Measurements from ENCODE around the gene ARHGEF19. TPM values are rescaled to one million over a fixed set of nuclear protein-coding genes. Genes with fewer than 3 reads are reported as not detected.

ARHGEF19 gene
- total RNA-seq, 1 donor, result 9.9 TPM

- TF ChIP-seq CTCF (IDR thresholded peaks at IDR 0.05; ENCODE audit: insufficient read depth, low read depth, low read length), result no peak
- H3K4me3 ChIP-seq (ENCODE audit: low read depth, low read length), result peak overlapping the region; percentile 87
- no peak for DNase-seq (ENCODE audit: low read depth)
Measured at GRCh38 chr1:16153999-16154673, 58.3 kb downstream of the ARHGEF19 start.

GRCh38 chr1:16153096-16153998, 59.1 kb downstream of the ARHGEF19 start:
- TF ChIP-seq CTCF (IDR thresholded peaks at IDR 0.05; ENCODE audit: insufficient read depth, low read depth, low read length), result no peak
- peak; percentile 45 for DNase-seq (ENCODE audit: low read depth)
- H3K4me3 ChIP-seq (ENCODE audit: low read depth, low read length), result peak overlapping the region; percentile 87

GRCh38 chr1:16152481-16153087, 59.9 kb downstream of the ARHGEF19 start:
- DNase-seq (ENCODE audit: low read depth), result peak; percentile 52
- no peak for TF ChIP-seq CTCF (IDR thresholded peaks at IDR 0.05; ENCODE audit: insufficient read depth, low read depth, low read length)
- peak overlapping the region; percentile 87 for H3K4me3 ChIP-seq (ENCODE audit: low read depth, low read length)

- no peak for TF ChIP-seq CTCF (IDR thresholded peaks at IDR 0.05; ENCODE audit: insufficient read depth, low read depth, low read length)
- H3K4me3 ChIP-seq (ENCODE audit: low read depth, low read length), result peak overlapping the region; percentile 32
- no peak for DNase-seq (ENCODE audit: low read depth)
Measured at GRCh38 chr1:16151995-16152384, 60.5 kb downstream of the ARHGEF19 start.

DNA sequence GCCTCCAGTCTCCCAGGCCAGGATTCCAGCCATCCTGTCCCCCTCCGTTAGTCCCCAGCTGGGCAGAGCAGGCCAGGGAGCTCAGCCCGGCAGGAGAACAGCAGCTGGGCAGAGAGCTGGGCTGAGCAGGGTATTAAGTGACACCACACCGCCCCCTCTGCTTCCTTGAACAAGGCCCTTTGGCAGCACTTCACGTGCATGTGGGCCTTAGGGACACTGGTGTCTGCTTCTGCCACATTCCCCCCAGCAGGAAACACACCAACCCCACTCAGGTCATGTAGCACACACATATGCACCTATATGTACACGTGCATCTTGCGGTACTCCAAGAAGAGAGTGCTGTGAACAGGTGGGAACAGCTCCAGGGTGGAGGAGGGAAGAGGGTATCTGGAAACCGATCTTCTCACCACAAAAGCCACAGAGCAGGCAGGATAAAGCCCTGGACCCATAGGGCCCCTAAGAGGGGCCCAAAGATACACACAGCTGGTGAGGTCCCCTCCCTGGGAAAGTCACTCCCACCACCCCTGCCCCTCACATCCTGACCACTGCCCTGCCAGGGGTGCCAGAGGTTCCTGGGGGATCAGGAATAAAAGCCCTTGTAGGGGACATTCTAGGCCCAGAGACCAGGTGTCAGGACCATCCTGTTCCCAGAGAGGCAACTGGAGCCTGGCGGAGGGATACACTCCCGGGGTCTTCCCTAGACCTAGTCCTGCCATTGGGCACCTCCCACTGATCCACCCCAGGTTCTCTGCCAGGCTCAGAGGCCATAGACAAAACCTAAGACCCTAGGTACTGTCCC, 61.1 kb downstream of the ARHGEF19 start:
- peak; percentile 16 for TF ChIP-seq CTCF (IDR thresholded peaks at IDR 0.05; ENCODE audit: insufficient read depth, low read depth, low read length)
- DNase-seq (ENCODE audit: low read depth), result peak; percentile 69
- peak overlapping the region; percentile 32 for H3K4me3 ChIP-seq (ENCODE audit: low read depth, low read length)

DNA sequence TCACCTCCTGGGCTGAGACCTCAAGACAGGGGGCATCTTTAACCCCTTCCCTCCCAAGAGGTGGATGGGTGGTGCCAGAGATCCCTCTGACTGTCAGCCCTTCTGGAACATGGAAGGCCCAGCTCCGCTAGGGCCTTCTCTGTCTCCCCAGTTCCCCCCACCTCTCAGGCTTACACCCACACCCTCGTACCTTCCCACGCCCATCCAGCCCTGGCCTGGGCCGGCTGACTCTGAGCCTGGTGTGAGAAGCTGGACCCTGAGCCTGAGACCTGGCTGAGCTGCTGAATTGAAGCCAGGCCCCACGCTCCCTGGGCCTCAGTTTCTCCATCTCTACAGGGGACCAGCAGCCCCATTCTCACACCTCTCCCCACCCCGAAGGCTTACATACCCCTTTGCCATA, 61.9 kb downstream of the ARHGEF19 start:
- no peak for DNase-seq (ENCODE audit: low read depth)
- TF ChIP-seq CTCF (IDR thresholded peaks at IDR 0.05; ENCODE audit: insufficient read depth, low read depth, low read length), result no peak
- H3K4me3 ChIP-seq (ENCODE audit: low read depth, low read length), result no peak overlapping the region
